GM12878 (cell line): ENCODE measurements around the gene ADK. TPM values are rescaled to one million over a fixed set of nuclear protein-coding genes. Genes with fewer than 3 reads are reported as not detected.

Source experiments
- ATF7 ChIP-seq: fragments of 450-650 bp; IDR thresholded peaks from 2 replicates; pipeline ENCODE4 v1.6.1; 2016; ENCODE audit warnings: low read depth, mild to moderate bottlenecking
- BHLHE40 ChIP-seq, 2 experiments: fragments of 450-650 bp in 1 of 2; IDR thresholded peaks; 2 replicates each; pipeline ENCODE4 v1.6.1; 2011 to 2017; ENCODE audit warnings: low read depth in 2 of 2, borderline replicate concordance in 1 of 2, improper control_type of control experiment in 1 of 2, low read length in 1 of 2, mild to moderate bottlenecking in 1 of 2
- CBX3 ChIP-seq: fragments of 200-600 bp; sonication (generic); IDR thresholded peaks from 2 replicates; pipeline ENCODE4 v1.6.1; 2016; ENCODE audit warnings: low read depth, borderline replicate concordance
- CHD2 ChIP-seq: IDR thresholded peaks from 2 replicates; pipeline ENCODE4 v1.6.1; 2011; ENCODE audit warnings: low read depth, low read length, improper control_type of control experiment, borderline replicate concordance
- EP300 ChIP-seq, 2 experiments: fragments of 150-350 bp in 1 of 2; IDR thresholded peaks; 2 replicates each; pipeline ENCODE4 v1.6.1; 2011 to 2012; ENCODE audit warnings: low read depth in 2 of 2, low read length in 2 of 2, borderline replicate concordance in 1 of 2, improper control_type of control experiment in 1 of 2, inconsistent platforms in 1 of 2; ENCODE audit not compliant: control insufficient read depth in 1 of 2
- FOS ChIP-seq: IDR thresholded peaks from 3 replicates; pipeline ENCODE4 v1.6.1; 2011; ENCODE audit warnings: borderline replicate concordance; ENCODE audit not compliant: insufficient read length; ENCODE audit errors: extremely low read depth
- FOXK2 ChIP-seq: fragments of 450-650 bp; IDR thresholded peaks from 2 replicates; pipeline ENCODE4 v1.6.1; 2017; ENCODE audit warnings: mild to moderate bottlenecking, moderate library complexity
- NBN ChIP-seq: fragments of 450-650 bp; IDR thresholded peaks from 2 replicates; pipeline ENCODE4 v1.6.1; 2016
- RFX5 ChIP-seq: IDR thresholded peaks from 2 replicates; pipeline ENCODE4 v1.6.1; 2011; ENCODE audit warnings: low read depth, low read length, improper control_type of control experiment
- SIN3A ChIP-seq: IDR thresholded peaks from 2 replicates; pipeline ENCODE4 v1.6.1; 2012; ENCODE audit warnings: low read depth, low read length, improper control_type of control experiment
- SREBF2 ChIP-seq: IDR thresholded peaks from 2 replicates; pipeline ENCODE4 v1.6.1; 2012; ENCODE audit warnings: mild to moderate bottlenecking, low read length
- TCF7 ChIP-seq: IDR thresholded peaks from 2 replicates; pipeline ENCODE4 v1.6.1; 2014; ENCODE audit warnings: antibody characterized with exemption, borderline replicate concordance
- polyA plus RNA-seq, 11 experiments: library from polyadenylated mRNA; depleted of rRNA in 4 of 11; unstranded in 6 of 11; stranded (reverse) in 5 of 11; fragments of >200 nt; fragmentation: Nextera tagmentation in 4 of 11; fragmentation: Illumina TruSeq in 1 of 11; extraction: Ambion mirVana in 4 of 11; extraction: Trizol in 1 of 11; gene quantifications; 1 replicate in 1 of 11; 2 replicates in 10 of 11; pipeline versions ENCODE4 v1.2.1 to v1.2.3, GENCODE V29; 2011 to 2016; ENCODE audit warnings: inconsistent platforms in 2 of 11, missing spikeins in 2 of 11, low read depth in 1 of 11
- total RNA-seq, 4 experiments: library from RNA; depleted of rRNA in 3 of 4; stranded (reverse); fragments of >200 nt in 3 of 4; fragmentation: Illumina TruSeq in 1 of 4; extraction: Trizol in 1 of 4; gene quantifications; 2 replicates each; pipeline versions ENCODE4 v1.2.1 to v1.2.3, GENCODE V29; 2013 to 2021
- TF ChIP-seq, protein P1 (sequence below): IDR thresholded peaks from 2 replicates; pipeline ENCODE4 v1.6.1; 2012; ENCODE audit warnings: low read depth, low read length, improper control_type of control experiment
- TF ChIP-seq, protein P2 (sequence below), 3 experiments: IDR thresholded peaks in 2 of 3; conservative IDR thresholded peaks in 1 of 3; 2 replicates each; pipeline ENCODE4 v1.5.1; 2011; ENCODE audit warnings: low read depth in 3 of 3, low read length in 3 of 3, mild to moderate bottlenecking in 3 of 3, control low read depth in 2 of 3, moderate library complexity in 2 of 3, inconsistent platforms in 1 of 3, mixed read lengths in 1 of 3; ENCODE audit not compliant: control insufficient read depth in 2 of 3, insufficient read depth in 1 of 3; ENCODE audit errors: extremely low read depth in 1 of 3
- TF ChIP-seq, protein P3 (sequence below): IDR thresholded peaks from 2 replicates; pipeline ENCODE4 v1.6.1; 2012; ENCODE audit warnings: improper control_type of control experiment, low read depth, low read length; ENCODE audit not compliant: insufficient replicate concordance
- TF ChIP-seq, protein P4 (sequence below): fragments of 450-650 bp; IDR thresholded peaks from 2 replicates; pipeline ENCODE4 v1.6.1; 2017; ENCODE audit warnings: mild to moderate bottlenecking, low read depth, inconsistent platforms; ENCODE audit not compliant: poor library complexity, severe bottlenecking

ADK gene
- total and polyA plus RNA-seq, 10 of the 15 experiments (the other 5 are each of a cell fraction or from before 2014, with no cell fraction given), result 42.0 to 151 (median 81.6) TPM

DNA sequence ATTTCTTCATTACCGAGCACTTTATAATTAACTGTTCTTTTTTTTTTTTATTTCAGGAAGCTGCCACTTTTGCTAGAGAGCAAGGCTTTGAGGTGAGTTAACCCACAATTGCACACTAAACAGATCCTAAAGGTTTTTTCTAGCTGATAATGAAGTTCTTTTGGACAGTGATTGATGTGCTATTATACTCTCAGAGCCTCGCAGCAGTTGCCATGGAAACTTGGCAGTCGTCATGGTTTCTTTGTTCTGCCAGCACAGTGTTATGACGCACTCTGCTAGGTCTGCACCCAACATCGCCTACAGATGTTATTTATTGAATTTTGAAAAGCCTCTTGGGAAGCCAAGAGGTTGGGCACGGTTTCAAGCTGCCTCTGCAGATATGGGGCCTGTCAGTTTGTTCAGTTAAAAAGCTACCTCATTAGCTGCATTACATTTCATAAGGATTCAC lies 438.2 kb downstream of the ADK start (continued):
- peak in 1 of 2 experiments; percentile 69; a peak in 2 of 4 replicates for TF ChIP-seq BHLHE40 (IDR thresholded peaks at IDR 0.05; ENCODE audit: borderline replicate concordance in 1 of 2, low read depth in 2 of 2, low read length in 1 of 2)
- no peak for TF ChIP-seq SIN3A
- TF ChIP-seq ATF7, result peak; percentile 95
- TF ChIP-seq, protein P1, sequence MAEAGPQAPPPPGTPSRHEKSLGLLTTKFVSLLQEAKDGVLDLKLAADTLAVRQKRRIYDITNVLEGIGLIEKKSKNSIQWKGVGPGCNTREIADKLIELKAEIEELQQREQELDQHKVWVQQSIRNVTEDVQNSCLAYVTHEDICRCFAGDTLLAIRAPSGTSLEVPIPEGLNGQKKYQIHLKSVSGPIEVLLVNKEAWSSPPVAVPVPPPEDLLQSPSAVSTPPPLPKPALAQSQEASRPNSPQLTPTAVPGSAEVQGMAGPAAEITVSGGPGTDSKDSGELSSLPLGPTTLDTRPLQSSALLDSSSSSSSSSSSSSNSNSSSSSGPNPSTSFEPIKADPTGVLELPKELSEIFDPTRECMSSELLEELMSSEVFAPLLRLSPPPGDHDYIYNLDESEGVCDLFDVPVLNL, result no peak
- peak; percentile 33; the same call in 1 of the 2 replicates for TF ChIP-seq CHD2
- no peak for TF ChIP-seq FOXK2
- TF ChIP-seq CBX3, result no peak
- no peak for TF ChIP-seq TCF7
- TF ChIP-seq SREBF2, result no peak
- TF ChIP-seq, protein P2, sequence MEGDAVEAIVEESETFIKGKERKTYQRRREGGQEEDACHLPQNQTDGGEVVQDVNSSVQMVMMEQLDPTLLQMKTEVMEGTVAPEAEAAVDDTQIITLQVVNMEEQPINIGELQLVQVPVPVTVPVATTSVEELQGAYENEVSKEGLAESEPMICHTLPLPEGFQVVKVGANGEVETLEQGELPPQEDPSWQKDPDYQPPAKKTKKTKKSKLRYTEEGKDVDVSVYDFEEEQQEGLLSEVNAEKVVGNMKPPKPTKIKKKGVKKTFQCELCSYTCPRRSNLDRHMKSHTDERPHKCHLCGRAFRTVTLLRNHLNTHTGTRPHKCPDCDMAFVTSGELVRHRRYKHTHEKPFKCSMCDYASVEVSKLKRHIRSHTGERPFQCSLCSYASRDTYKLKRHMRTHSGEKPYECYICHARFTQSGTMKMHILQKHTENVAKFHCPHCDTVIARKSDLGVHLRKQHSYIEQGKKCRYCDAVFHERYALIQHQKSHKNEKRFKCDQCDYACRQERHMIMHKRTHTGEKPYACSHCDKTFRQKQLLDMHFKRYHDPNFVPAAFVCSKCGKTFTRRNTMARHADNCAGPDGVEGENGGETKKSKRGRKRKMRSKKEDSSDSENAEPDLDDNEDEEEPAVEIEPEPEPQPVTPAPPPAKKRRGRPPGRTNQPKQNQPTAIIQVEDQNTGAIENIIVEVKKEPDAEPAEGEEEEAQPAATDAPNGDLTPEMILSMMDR (IDR thresholded peaks at IDR 0.05 in 2 of 3, conservative IDR thresholded peaks at IDR 0.05 in 1 of 3; ENCODE audit: control insufficient read depth in 2 of 3, extremely low read depth in 1 of 3, insufficient read depth in 1 of 3, low read depth in 3 of 3, low read length in 3 of 3), result no peak
- TF ChIP-seq, protein P3, sequence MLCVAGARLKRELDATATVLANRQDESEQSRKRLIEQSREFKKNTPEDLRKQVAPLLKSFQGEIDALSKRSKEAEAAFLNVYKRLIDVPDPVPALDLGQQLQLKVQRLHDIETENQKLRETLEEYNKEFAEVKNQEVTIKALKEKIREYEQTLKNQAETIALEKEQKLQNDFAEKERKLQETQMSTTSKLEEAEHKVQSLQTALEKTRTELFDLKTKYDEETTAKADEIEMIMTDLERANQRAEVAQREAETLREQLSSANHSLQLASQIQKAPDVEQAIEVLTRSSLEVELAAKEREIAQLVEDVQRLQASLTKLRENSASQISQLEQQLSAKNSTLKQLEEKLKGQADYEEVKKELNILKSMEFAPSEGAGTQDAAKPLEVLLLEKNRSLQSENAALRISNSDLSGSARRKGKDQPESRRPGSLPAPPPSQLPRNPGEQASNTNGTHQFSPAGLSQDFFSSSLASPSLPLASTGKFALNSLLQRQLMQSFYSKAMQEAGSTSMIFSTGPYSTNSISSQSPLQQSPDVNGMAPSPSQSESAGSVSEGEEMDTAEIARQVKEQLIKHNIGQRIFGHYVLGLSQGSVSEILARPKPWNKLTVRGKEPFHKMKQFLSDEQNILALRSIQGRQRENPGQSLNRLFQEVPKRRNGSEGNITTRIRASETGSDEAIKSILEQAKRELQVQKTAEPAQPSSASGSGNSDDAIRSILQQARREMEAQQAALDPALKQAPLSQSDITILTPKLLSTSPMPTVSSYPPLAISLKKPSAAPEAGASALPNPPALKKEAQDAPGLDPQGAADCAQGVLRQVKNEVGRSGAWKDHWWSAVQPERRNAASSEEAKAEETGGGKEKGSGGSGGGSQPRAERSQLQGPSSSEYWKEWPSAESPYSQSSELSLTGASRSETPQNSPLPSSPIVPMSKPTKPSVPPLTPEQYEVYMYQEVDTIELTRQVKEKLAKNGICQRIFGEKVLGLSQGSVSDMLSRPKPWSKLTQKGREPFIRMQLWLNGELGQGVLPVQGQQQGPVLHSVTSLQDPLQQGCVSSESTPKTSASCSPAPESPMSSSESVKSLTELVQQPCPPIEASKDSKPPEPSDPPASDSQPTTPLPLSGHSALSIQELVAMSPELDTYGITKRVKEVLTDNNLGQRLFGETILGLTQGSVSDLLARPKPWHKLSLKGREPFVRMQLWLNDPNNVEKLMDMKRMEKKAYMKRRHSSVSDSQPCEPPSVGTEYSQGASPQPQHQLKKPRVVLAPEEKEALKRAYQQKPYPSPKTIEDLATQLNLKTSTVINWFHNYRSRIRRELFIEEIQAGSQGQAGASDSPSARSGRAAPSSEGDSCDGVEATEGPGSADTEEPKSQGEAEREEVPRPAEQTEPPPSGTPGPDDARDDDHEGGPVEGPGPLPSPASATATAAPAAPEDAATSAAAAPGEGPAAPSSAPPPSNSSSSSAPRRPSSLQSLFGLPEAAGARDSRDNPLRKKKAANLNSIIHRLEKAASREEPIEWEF, result no peak
- TF ChIP-seq FOS, result no peak
- peak; percentile 68; the same call in 1 of the 2 replicates for TF ChIP-seq RFX5
- TF ChIP-seq NBN, result peak; percentile 68; the same call in 1 of the 2 replicates
- TF ChIP-seq, protein P4, sequence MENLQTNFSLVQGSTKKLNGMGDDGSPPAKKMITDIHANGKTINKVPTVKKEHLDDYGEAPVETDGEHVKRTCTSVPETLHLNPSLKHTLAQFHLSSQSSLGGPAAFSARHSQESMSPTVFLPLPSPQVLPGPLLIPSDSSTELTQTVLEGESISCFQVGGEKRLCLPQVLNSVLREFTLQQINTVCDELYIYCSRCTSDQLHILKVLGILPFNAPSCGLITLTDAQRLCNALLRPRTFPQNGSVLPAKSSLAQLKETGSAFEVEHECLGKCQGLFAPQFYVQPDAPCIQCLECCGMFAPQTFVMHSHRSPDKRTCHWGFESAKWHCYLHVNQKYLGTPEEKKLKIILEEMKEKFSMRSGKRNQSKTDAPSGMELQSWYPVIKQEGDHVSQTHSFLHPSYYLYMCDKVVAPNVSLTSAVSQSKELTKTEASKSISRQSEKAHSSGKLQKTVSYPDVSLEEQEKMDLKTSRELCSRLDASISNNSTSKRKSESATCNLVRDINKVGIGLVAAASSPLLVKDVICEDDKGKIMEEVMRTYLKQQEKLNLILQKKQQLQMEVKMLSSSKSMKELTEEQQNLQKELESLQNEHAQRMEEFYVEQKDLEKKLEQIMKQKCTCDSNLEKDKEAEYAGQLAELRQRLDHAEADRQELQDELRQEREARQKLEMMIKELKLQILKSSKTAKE, result peak; percentile 40
- peak; percentile 80 to 92 for TF ChIP-seq EP300 (IDR thresholded peaks at IDR 0.05; ENCODE audit: borderline replicate concordance in 1 of 2, control insufficient read depth in 1 of 2, low read depth in 2 of 2, low read length in 2 of 2)
